Measurements from ENCODE around the gene COX4I2. TPM values are rescaled to one million over a fixed set of nuclear protein-coding genes. Genes with fewer than 3 reads are reported as not detected.

Gene COX4I2
- total RNA-seq, 2 donors from 2014 or later, result 6.8 to 9.0 TPM

GRCh38 chr20:31602779-31603441 is 34.8 kb upstream of the COX4I2 start:
- no peak for TF ChIP-seq CTCF (IDR thresholded peaks at IDR 0.05)
- Histone ChIP-seq H3K36me3 (peaks cover 16% of the 10 kb centered on the region), H3K4me3 (no peak overlapping the region), H3K4me1 (peaks cover 0 to 24% of the 10 kb centered on the region in 2 donors), H3K27ac (peak overlapping the region; percentile 90 to 93), H3K9me3 (no peaks in the 10 kb centered on the region), H3K27me3 (no peaks in the 10 kb centered on the region)
- peak; percentile 67 for DNase-seq (ENCODE audit: low spot score)

- peaks cover 0 to 35% of the 10 kb centered on the region in 2 donors for H3K4me1 ChIP-seq
These were observed 33.7 kb upstream of the COX4I2 start for GRCh38 chr20:31603822-31604566.

GRCh38 chr20:31604567-31605030 is 33.1 kb upstream of the COX4I2 start:
- Histone ChIP-seq H3K27me3 (no peaks in the 10 kb centered on the region), H3K4me3 (peak overlapping the region; percentile 63 to 79), H3K36me3 (peaks cover 16% of the 10 kb centered on the region), H3K27ac (peak overlapping the region; percentile 90 to 93), H3K4me1 (peaks cover 0 to 41% of the 10 kb centered on the region in 2 donors), H3K9me3 (no peaks in the 10 kb centered on the region)
- TF ChIP-seq CTCF (IDR thresholded peaks at IDR 0.05), result no peak
- no peak for DNase-seq (ENCODE audit: low spot score)

More at GRCh38 chr20:31603822-31604566, 33.7 kb upstream of the COX4I2 start:
- H3K36me3 ChIP-seq, result peaks cover 16% of the 10 kb centered on the region
- peak overlapping the region; percentile 63 to 79 for H3K4me3 ChIP-seq
- DNase-seq (ENCODE audit: low spot score), result peak; percentile 99
- TF ChIP-seq CTCF (IDR thresholded peaks at IDR 0.05), result no peak
- H3K9me3 ChIP-seq, result no peaks in the 10 kb centered on the region
- H3K27me3 ChIP-seq, result no peaks in the 10 kb centered on the region
- peak overlapping the region; percentile 90 to 93 for H3K27ac ChIP-seq

GRCh38 chr20:31605031-31605901 is 32.4 kb upstream of the COX4I2 start, which contains the start of gene ID1:
TSS of gene ID1 (plus strand) at chr20:31605289. CDS start at chr20:31605388, 99 bp downstream.
- peak in 1 of 2 donors; percentile 20 for TF ChIP-seq CTCF (IDR thresholded peaks at IDR 0.05)
- Histone ChIP-seq H3K4me3 (peak within 1 kb of the TSS; percentile 63 to 79), H3K4me1 (peaks cover 0 to 44% of the 10 kb centered on the region in 2 donors), H3K27ac (peak within 1 kb of the TSS; percentile 90 to 93), H3K27me3 (no peaks in the 10 kb centered on the region), H3K36me3 (peaks cover 16% of the 10 kb centered on the region), H3K9me3 (no peaks in the 10 kb centered on the region)
- peak; percentile 99 for DNase-seq (ENCODE audit: low spot score)
